Nephron progenitor cell (in vitro differentiated cells): ENCODE data around the gene IL32.
A peak's percentile ranks its signal among the peaks of the same experiment; 100 is the strongest.

Experiments
- DNase-seq: peaks from one replicate; pipeline ENCODE4 v3.0.0; 2021
- H3K27ac Mint-ChIP-seq: 2 replicates; pipeline ENCODE4 v1.8.0; 2021; ENCODE audit warnings: mild to moderate bottlenecking, moderate library complexity, mixed read lengths
- H3K27me3 Mint-ChIP-seq: 2 replicates; pipeline ENCODE4 v1.8.0; 2021; ENCODE audit warnings: mild to moderate bottlenecking, low read depth, mixed read lengths; ENCODE audit not compliant: poor library complexity
- H3K36me3 Mint-ChIP-seq: 2 replicates; pipeline ENCODE4 v1.8.0; 2021; ENCODE audit warnings: low read depth, mixed read lengths
- H3K4me1 Mint-ChIP-seq: 2 replicates; pipeline ENCODE4 v1.8.0; 2021; ENCODE audit warnings: mixed read lengths
- H3K4me3 Mint-ChIP-seq: 2 replicates; pipeline ENCODE4 v1.8.0; 2021; ENCODE audit warnings: mild to moderate bottlenecking, moderate library complexity, mixed read lengths
- H3K9me3 Mint-ChIP-seq: 2 replicates; pipeline ENCODE4 v1.8.0; 2021; ENCODE audit warnings: mild to moderate bottlenecking, moderate library complexity, mixed read lengths
- TF ChIP-seq, protein P1 (sequence below): fragments of 200-600 bp; sonication (generic); IDR thresholded peaks from 2 replicates; pipeline ENCODE4 v1.5.0; 2021; ENCODE audit warnings: antibody characterized with exemption

Gene IL32

GRCh38 chr16:3027489-3027795, 38.0 kb upstream of the IL32 start:
- Mint-ChIP-seq H3K9me3 (no peaks in the 10 kb centered on the region), H3K27ac (no peak overlapping the region), H3K4me1 (peaks cover 26% of the 10 kb centered on the region), H3K27me3 (peaks cover 16% of the 10 kb centered on the region), H3K4me3 (no peak overlapping the region), H3K36me3 (peaks cover 23% of the 10 kb centered on the region)
- DNase-seq = no peak
- TF ChIP-seq, protein P1, sequence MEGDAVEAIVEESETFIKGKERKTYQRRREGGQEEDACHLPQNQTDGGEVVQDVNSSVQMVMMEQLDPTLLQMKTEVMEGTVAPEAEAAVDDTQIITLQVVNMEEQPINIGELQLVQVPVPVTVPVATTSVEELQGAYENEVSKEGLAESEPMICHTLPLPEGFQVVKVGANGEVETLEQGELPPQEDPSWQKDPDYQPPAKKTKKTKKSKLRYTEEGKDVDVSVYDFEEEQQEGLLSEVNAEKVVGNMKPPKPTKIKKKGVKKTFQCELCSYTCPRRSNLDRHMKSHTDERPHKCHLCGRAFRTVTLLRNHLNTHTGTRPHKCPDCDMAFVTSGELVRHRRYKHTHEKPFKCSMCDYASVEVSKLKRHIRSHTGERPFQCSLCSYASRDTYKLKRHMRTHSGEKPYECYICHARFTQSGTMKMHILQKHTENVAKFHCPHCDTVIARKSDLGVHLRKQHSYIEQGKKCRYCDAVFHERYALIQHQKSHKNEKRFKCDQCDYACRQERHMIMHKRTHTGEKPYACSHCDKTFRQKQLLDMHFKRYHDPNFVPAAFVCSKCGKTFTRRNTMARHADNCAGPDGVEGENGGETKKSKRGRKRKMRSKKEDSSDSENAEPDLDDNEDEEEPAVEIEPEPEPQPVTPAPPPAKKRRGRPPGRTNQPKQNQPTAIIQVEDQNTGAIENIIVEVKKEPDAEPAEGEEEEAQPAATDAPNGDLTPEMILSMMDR = no peak

DNA sequence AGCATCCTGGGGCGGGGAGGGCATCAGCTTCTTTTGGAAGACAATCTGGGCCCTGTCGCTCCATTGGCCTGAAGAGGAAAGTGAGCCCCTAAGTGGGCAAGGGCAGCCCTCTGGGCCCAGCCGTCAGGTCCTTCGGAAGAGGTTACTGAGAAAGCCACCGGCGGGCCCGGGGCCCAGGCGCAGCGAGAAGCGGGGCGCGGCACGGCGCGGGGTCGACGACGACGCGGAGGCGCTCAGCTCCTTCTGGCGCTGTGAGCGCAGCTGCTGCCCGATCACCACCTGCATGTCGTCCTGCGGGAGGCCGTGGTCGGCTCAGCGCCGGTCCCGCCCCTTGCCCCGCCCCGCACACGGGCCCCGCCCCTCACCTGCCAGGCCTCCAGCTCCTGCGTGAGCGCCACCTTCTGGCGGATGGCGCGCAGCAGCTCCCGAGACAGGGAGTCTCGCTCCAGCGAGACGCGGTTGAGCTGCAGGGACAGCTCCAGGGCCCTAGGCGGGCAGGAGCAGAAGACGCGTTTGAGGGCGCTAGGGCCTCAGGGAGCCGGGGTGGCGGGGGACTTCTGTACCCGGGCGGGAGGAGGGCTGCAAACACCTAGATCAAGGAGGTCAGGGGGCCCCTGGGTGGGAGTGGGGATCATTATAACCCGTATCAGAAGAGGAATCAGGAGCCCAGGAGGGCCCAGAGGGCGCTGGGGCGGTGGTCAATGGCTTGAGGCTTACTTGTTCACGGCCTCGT, 37.3 kb upstream of the IL32 start:
- peak; percentile 97 for DNase-seq
- Mint-ChIP-seq H3K9me3 (no peaks in the 10 kb centered on the region), H3K4me3 (no peak overlapping the region), H3K4me1 (peaks cover 23% of the 10 kb centered on the region), H3K36me3 (peaks cover 23% of the 10 kb centered on the region), H3K27ac (no peak overlapping the region), H3K27me3 (peaks cover 23% of the 10 kb centered on the region)
- TF ChIP-seq, protein P1 = peak; percentile 79

GRCh38 chr16:3028716-3029319, 36.6 kb upstream of the IL32 start:
- peaks cover 30% of the 10 kb centered on the region for H3K27me3 Mint-ChIP-seq
- peaks cover 17% of the 10 kb centered on the region for H3K4me1 Mint-ChIP-seq
- H3K9me3 Mint-ChIP-seq = no peaks in the 10 kb centered on the region
- TF ChIP-seq, protein P1 = no peak
- no peak overlapping the region for H3K4me3 Mint-ChIP-seq
- H3K36me3 Mint-ChIP-seq = peaks cover 23% of the 10 kb centered on the region
- DNase-seq = no peak
- no peak overlapping the region for H3K27ac Mint-ChIP-seq

DNA sequence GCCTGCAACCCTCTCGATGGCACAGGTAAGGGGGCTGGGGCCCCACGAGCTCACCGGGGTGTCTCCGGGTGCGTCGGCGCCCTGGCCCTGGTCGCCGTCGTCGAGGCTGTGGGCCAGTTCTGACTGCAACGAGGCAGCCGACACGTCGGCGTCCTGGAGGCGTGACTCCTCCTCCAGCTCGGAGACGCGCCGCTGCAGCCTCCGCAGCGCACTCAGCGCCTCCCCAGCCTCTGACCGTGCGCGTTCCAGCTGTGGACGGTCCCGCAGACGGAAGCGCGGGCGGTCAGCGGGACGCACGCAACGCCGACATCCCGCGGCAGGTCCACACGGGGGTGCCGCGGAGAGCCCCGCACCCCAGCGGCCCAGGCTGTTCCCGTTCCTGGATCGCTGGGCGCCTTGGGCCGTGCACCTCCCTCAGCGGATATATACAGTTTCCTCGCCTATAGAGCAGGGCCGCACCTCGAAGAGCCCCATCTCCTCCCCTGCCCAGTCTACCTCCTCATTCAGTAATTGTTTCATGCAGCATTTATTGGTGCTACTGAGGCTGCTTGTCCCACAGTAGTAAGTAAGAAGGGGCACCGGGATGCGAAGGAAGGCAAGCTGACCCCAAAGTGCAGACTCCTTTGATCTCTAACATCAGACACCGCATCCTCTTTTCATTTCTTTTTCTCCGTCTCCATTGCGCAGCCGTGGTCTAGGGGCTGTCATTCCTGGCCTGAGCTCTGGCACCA, 35.8 kb upstream of the IL32 start:
- Mint-ChIP-seq H3K27ac (no peak overlapping the region), H3K9me3 (no peaks in the 10 kb centered on the region), H3K4me3 (no peak overlapping the region), H3K36me3 (peaks cover 19% of the 10 kb centered on the region), H3K27me3 (peaks cover 38% of the 10 kb centered on the region), H3K4me1 (peaks cover 11% of the 10 kb centered on the region)
- TF ChIP-seq, protein P1 = no peak
- DNase-seq = no peak

DNA sequence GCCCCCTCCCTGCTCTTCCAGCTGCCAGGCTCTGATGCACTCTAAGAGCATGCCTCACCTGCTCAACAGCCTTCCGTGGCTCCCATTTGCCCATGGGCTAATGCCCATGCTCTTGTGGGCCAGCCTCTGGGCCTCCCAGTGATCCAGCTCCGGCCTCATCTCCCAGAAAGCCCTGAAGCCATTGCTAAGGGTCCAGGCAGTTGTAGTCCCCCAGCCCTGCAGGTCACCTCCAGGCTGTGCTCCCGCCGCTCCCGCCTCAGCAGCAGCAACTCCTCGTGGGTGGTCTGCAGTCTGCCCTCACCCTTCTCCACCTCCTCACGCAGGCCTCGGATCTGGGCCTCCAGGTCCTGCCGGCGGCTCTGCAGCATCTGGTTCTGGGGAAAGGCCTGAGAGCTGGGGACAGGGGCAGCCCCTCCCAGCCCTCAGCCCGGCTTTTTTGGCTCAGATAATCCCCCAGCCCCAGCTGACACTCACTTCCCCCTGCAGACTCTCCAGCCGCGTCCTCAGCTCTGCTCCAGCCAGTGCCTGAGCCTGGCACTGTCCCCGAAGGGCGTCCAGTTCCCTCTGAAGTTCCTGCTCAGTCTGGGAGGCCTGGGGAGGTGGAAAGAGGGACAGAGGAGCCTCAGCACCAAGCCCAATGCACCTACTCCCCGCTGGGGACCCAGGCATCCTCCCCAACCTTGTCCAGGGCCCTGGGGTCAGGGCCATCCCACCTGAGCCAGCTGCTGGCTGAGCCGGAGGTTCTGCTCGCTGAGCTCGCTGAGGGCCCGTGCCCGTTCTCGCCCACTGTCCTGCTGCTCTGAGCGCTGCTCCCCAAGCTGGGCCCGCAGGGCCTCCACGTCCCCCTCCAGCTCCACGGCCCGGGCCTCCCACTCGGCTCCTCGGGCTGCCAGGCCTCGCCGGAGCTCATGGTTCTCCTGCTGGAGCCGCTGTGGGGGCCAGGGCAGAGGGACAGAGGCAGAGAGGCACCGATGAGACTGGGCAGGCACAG, 34.9 kb upstream of the IL32 start:
- Mint-ChIP-seq H3K27ac (no peak overlapping the region), H3K36me3 (peaks cover 19% of the 10 kb centered on the region), H3K4me3 (no peak overlapping the region), H3K4me1 (peaks cover 11% of the 10 kb centered on the region), H3K27me3 (peaks cover 47% of the 10 kb centered on the region), H3K9me3 (no peaks in the 10 kb centered on the region)
- no peak for DNase-seq
- TF ChIP-seq, protein P1 = no peak
